Measurements from ENCODE around the gene MAP3K4.

GRCh38 chr6:161000632-161001031 lies 9.1 kb downstream of the MAP3K4 start:
- TF ChIP-seq EZH2 (IDR thresholded peaks at IDR 0.05) (no peak), POLR2AphosphoS5 (IDR thresholded peaks at IDR 0.05; ENCODE audit: borderline replicate concordance, low read depth, low read length) (no peak)
